ENCODE data around the gene MKNK1.

The MKNK1 gene

DNA sequence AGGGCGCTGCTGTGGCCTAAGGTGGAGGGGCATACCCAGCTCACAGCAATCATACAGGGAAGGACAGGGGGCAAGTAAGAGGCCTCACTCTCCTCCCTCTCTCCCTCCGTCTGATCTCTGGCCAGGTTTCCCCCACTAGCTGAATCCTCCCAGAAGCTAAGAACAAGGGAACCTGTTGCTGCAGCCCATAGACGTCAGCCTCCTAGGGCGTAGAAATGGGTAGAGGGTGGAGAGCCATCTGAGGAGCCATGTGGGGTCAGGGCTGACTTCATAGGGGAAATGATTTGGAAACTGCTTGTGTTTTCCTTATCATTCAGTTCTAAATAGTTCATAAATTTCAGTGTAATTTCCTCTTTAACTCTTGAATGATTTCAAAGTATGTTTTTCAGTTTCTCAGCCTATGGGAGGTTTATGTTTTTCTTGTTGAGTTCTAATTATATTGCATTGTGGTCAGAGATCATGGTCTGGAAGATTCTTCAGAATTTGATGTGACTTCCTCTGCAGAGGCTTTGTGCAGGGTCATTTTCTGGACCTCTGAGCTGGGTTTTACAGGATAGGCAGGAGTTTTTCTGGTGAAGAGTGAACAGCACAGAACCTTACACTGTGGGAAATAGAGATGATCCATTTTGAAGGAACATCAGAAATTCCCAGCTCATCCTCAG is 14.8 kb upstream of the MKNK1 start:
- no peak for DNase-seq (ENCODE audit: low read depth)

DNA sequence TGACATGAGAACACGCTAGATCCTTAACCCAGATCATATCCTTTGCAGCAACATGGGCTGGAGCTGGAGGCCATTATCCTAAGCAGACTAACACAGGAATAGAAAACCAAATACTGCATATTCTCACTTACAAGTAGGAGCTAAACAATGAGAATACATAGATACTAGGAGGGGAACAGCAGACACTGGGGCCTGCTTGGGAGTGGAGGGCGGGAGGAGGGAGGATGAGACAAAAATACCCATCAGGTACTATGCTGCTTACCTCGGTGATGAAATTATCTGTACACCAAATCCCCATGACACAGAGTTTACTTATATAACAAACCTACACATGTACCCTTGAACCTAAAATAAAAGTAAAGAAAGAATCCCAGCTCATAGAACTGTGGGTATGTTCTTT is 13.8 kb upstream of the MKNK1 start:
- no peak for DNase-seq (ENCODE audit: low read depth)

DNA sequence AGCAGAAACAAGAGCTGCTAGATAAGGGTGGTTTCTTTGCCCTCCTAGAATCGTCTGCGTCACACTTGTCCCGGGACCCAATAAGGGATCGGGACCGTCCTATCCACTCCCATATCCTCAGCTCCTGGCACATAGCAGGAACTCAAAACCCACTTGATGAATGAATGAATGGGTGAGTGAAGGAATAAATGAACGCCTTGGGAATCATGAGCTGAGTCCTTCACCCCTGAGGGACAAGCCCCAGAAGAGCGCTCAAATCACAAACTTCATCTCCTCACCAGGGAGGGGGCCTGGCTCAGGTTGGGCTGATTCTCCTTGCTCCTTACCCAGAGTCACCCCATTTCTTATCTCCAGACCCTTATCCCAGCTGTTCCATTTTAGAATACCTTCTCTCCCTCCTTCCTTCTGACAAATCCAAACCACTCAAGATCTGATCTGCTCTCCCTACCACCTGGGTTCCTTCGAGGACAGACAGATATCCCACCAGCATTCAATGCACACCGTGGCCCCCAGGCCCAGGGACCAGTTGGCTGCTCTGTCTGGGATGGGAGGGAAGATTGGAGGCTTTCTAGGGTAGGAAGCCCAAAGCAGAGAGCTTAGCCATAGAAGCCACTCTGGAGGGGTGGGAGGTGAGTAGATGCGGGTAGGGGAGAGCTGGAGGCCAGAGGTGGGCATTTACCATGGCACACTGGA is 13.2 kb upstream of the MKNK1 start:
- DNase-seq (ENCODE audit: low read depth): no peak

DNA sequence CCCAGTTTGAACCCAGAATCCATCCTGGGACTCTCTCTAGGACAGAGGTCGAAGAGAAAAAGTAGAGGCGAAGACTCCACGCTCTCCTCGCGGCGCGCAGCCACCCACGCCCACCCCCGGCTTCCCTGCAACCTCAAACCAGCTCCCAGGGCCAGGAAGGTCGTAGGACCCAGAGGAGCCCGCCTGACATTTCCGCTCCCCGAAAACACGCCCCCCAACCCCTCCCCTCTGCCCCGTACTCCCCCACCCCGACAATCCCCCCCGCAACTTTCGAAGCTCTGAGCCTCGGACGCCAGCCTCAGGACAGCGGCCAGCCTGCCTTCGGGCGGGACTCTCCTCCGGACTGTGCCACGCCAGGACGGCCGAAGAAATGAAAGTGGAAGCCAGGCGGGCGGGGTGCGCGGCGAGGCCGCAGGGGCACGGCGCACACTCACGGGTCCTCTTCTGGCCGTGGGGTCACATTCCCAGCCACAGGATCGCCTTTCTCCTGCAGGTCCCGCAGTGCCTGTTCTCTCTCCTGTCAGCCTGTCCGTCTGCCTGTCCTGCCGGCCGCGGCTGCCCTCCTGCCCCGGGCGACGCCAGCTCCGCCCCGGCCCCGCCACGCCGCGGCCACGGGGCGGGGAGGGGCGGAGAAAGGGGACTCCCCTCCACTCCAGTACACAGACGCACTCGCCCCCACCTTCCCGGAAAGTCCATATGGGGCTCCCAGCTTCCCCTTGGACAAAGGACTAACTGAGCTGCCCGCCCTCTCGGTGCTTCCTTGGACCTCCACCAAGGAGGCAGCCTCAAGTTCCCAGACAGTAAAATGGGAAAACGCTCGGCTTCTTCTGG is 12.4 kb upstream of the MKNK1 start, which contains the start of gene MOB3C:
Gene MOB3C, minus strand, starts transcription at position 535 of the 831 bp plus-strand sequence. CDS start 3,490 bp downstream, outside the sequence.
- DNase-seq (ENCODE audit: low read depth): peak; percentile 69

DNA sequence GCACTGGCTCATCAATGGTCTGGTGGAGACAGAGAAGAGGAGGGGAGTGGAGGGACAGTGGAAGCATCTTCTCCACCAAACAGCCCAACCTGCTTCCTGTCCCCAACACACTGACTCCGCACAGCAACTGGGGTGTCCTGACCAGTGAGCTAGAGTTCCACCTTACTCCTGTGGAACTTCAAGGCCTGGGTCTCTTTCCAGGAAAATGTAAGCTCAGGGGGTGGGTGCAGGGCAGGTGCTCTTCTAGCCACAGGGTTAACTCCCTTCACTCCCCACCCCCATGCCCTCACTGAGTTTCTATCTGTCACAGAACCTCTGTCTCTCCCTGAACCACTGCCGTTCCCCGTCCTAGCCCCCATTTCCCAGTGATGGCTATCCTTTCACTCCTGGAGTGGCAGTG is 11.7 kb upstream of the MKNK1 start:
- no peak for DNase-seq (ENCODE audit: low read depth)

DNA sequence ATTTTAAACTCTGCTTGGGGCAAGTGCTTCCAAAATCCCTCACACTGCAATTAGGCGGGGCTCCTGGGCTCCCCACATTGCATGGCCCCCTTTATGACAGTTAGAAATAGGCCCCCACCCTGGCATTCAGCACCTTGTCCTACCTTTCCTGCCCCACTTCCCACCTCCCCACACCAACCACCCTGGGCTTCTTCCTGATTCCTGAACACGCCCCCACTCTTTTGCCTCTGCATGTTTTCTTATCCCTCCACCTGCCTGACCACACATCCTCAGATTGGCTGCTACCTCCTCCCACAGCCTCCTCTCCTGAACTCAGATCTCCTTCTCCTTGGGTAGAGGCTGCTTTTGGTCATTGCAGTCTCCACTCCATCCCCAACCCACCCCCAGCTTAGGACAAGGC is 11.0 kb upstream of the MKNK1 start:
- DNase-seq (ENCODE audit: low read depth): no peak

DNA sequence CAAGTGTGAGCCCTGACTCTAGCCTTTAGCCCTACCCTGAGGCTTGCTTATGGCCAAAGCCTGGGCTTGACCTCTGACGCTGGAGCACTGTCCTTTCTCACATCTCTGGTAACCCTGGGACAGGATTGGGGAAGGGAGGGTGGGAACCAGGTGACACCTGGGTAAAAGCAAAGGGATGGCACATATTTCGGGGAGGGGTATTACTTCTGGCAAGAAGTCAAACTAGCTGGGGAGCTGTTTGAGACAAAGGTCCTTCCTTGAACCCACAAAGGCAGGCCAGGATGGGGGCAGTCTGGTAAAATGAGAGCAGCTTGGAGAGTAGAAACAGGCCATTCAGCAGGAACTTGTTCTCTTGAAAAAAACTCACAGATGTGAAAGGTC is 10.5 kb upstream of the MKNK1 start:
- no peak for DNase-seq (ENCODE audit: low read depth)

DNA sequence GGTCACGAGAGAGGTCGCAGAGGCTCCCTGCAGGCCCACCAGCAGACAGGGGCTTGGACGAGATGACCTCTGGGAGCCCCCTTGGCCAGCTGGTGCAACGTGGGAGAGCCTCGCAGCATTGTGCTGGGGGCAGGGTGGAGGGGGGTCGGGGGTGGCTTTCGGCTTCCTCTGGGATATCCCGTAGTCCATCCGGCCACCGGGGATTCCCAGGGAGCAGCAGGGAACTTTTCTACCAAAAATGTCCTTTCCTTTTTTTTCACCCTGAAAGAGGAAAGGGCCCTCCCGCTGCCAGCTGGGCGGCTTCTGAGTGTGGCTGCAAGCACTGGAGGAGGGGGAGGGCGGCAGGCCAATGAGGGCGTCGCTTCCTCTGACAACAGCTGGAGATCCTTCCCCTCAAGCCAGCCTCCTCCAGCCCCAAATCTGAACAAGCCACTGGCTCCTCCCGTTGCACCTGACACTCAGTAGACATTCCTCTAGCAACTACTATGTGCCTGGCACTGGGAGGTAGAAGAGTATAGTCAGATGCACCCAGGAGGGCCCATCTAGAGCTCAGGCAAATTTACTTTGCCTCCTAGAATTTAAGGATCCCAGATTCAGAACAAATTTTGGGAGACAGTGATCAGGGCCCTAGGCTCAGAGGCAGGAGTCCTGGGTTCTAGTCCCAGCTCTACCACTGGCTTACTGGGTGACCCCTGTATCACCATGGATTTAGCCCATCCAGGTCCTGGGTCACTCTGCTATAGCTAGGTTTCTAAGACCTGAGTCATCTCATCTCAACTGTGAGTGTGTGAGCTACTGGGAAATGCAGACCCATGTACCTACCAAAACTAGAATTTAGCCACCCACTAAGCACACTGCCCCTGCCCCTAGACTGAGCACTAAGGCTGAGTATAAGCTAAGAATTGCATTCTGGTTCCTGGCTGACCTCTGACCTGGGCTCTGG is 9.9 kb upstream of the MKNK1 start:
- DNase-seq (ENCODE audit: low read depth): peak; percentile 74

DNA sequence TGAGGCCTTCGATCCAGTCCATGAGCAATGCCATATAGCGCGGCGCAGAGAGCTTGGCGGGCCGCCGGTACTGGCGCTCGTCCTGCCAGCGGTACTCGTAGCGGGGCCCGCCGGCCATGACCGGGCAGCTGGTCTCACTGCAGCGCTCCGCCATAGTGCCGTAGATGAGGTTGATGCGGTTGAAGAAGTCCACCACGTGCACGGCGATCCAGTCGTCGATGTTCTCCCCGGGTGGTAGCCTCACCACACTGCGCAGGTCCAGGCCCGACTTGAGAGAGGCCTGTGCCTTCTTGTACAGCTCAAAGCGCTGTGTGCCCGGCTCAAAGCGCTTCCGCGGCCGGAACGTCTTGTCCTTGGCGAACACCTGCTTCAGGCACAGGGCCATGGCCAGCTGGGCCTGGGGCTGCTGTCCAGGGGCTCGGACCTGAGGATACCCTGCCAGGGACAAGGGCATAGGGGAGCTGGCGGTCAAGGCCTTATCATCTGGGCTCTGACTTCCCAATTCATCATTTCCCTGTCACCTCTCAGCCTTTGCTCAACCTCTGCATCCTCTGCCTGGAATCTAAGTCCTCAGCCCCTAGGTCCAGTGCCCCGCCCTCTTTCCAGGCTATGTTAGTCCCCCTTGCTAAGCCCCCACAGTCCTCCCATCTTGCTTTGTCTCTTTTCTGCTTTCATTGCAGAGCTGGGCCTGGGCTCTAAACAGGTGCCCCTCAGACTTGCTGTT is 9.0 kb upstream of the MKNK1 start:
- DNase-seq (ENCODE audit: low read depth): no peak

DNA sequence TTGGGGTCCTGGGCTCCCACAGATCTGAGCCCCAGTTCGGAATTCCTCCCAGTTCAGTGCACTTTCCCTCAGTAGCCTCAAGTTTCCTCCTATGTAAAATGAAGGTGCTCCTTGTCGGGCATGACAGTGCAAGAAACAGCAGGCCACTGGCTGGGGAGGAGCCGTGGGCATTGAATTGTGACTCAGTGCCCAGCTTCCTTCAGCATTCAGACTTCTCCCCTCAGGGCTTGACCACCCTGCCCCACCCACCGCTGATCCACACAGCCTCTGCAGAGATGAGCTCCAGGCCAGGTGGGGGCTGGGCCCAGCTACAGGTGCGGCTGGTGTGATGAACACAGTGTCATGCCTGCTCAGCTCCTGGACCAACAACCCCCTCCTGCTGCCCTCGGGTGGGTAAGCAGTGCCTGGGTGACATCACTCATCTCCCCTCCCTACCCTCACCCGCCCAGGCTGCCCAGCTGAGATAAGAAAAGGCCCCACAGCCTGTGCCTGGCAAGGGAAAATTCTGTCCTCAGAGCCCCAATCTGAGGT is 7.7 kb upstream of the MKNK1 start:
- DNase-seq (ENCODE audit: low read depth): no peak

DNA sequence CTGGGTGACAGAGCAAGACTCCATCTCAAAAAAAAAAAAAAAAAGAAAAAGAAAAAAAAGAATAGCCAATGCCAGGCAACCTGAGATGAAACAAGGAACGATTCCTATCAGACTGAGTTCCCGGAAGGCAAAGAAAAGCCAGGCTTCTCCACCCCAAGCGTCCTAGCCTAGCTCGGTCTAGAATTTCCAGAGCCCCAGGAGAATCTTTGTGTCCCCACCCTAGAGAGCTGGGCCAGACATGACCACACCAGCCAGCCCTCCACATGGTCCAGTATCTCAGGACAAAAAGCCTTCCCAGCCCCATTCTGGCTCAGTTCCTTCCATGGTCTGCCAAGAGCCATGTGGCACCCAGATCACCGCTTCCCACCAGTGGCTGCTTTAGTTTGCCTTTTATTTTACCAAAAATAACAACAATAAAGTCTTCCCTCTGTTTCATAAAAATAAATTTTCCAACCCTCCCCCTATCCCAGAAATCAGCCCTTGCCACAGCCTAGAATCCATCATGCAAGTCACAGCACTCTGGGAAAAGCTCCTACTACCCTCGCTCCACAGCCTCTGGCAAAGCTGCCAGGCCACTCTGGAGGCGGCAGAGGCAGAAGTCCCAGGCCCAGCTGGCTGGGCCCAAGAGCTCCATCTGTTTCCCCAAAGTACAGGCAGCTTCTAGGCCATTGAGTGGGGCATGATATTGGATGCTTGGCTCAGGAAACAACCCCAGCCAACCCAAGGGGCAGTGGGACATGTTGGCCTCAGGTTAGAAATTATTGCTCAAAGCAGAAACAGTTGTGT is 3.5 kb upstream of the MKNK1 start:
- DNase-seq (ENCODE audit: low read depth): no peak

DNA sequence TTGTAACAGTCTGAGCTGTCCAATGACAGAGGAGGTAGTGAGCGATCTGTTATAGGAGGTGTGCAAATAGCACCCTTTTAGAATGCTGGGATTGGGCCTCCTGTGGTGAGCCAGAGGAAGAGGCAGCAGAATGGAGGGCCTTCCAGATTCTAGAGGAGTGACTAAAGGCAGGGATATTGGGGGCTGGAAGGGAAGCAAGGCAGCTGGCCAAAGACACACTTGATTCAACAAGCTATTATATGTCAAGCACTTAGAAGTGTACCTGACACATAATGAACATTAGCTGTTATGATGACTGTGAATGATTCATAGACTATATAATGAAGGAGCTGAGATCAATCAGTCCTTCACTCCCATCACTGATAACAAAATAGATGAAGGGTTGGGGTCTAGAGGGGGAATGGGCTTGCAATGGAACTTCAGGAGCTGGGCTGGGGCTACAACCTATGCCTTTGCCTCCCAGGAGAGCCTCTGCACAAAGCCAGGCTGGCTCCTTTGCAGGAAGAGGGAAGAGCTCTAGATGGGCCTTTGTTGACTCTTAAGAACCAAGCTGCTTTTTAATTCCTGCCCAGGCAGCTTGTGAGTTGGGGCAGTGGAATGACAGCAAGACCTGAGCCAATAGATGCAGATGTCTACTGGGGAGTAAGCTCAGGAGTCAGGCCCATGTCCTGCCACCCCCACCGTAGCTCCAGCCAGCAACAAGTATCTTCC is 2.3 kb upstream of the MKNK1 start:
- DNase-seq (ENCODE audit: low read depth): no peak

DNA sequence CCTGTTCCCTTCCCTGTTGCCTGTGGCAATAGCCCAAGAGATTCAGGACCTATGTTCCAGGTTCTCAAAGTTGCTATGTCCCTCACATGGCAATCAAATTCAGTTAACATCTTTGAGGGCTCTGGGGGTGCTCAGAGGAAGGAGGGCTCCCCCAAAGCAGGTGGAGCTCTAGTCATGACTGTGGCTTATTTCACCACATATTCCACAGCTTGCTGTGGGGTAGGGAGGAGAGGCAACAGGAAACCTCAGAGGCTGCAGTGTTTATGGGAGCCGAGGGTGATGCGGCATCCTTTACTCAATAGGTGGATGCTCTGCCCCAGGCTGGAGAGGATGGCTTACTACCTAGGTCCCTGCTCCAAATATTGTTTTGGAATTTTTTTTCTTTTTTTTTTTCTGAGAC is 1.2 kb upstream of the MKNK1 start:
- no peak for DNase-seq (ENCODE audit: low read depth)

DNA sequence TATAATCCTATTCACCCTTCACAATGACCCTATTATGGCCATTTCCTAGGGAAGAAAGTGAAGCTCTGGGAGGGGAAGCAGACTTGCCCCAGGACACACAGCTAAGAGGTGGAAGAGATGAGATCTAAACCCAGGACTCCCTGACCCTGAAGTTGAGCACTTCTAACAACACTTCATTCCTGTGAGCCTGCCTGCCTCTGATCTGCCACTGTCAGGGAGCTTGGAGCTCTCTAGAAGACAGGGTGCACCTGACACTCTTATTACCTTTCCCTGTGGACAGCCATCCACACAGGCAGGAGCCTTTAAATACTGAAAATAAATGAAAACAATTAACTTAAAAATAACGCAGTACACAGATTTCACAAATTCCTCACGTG is 599 bp downstream of the MKNK1 start:
- no peak for DNase-seq (ENCODE audit: low read depth)

DNA sequence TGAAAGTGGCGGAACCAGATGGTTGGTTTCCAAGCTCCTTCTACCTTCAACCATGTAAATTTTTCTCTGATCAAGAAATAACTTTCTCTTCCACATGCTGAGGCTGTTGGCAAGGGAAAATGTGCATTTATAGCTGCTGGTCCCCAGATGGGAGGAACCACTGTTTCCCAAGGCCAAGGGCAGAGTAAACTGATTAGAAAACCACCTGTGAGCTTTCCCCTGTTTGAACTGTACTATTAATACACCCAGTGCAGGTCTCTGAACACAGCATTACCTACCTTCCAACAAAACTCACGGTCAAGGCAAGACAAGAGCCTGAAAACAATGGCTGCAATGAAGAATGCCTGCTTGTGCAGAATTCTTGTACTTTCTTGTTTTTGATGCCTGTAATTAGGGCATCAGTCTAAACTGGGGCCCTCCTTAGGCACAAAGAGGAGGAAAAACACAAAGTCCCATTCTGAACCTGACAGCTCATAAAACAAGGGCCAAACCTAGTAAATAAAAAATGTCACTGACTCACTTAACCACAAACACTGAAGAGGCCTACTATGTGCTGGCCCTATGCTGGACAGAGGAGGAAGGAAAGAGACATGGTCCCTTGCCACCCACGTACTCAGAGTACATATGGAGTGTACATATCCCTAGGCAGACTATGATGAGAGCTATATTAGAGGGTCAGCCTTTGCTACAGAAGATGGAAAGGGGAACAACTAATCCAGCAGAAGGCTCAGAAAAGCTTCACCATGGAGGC is 2.6 kb downstream of the MKNK1 start:
- no peak for DNase-seq (ENCODE audit: low read depth)

DNA sequence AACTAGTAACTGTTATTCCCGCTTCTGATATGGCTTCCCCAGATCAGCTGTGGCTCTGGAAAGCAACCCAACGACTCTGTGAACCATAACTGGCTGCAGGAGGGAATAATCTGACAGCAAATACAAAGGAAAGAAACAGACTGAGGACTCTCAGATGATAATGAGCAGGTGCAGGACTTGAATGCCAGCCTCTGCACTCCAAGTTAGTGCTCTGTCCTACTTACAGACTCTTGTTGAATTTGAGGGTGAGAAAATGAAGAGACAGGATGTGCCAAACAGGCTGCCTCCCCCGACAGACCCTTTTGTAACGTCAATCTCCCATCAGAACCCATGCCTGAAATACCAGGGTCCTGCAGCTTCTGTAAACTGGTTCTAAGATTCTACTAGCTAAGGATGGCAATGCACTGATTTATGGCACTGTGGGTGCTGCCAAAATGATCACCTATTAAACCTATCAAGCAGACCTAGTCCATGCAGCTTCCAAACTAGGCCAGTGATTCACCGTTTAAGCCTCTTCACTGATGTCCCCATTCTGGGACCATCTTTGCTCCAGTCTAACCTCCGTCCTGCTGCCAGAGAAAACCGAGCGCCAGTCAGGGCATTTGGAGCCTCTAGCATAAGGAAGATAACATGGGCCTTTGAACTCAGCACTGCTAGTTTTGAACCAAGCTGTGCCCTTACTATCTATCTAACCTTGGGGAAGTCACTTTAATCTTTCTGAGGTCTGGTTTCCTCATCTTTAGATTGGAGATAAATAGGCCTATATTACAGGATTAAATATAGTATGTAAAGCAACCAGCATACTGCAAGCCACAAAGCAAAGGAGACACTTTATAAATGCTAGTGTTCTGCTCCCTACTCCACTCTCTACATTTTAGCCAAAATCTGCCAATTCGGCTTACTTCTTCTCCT is 4.8 kb downstream of the MKNK1 start:
- no peak for DNase-seq (ENCODE audit: low read depth)

DNA sequence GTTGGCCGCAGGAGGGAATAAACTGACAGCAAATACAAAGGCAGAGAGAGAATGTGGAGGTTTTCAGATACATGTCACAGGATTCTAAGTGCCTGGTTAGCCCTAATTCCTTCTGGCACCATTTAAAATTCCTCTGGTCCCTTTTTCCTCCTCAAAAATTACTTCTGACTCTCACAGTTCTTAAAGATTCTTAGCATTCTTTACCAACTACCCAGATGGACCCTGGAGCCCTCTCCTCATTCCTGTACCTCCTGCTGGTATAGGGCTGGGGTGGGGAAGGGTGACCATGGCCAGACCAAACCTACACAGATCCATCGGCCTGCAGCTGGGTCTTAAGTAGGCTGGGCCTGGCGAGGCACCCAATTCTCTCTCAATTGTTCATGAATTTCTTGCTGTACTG is 7.2 kb downstream of the MKNK1 start:
- no peak for DNase-seq (ENCODE audit: low read depth)

DNA sequence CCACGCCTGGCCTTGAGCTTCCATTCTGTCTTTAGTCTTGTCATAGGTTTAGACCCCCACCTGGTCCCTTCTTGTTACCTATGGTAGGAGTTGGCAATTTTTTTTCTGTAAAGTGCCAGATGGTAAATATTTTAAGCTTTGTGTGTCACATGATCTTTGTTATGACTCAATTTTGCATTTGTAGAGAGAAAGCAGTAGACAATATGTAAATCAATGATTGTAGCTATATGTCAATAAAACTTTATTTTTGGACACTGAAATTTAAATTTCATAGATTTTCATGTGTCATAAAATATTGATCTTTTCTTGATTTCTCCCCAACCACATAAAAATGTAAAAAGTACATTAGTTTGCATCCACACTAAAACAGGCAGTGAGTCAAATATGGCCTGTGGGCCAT is 8.0 kb downstream of the MKNK1 start:
- DNase-seq (ENCODE audit: low read depth): no peak
